Occipital lobe (tissue), 2 donors: Measurements from ENCODE around the gene GNGT2. TPM values are rescaled to one million over a fixed set of nuclear protein-coding genes. Genes with fewer than 3 reads are reported as not detected.
"Not testable (repeated sequence)": the region's sequence is repeated elsewhere in the genome, so short reads cannot be mapped to it uniquely, and the experiment has no call there.

ENCODE experiments used
- DNase-seq: peaks from one replicate; lab custom pipeline; 2025; lab: John Stamatoyannopoulos, UW
- total RNA-seq: library from RNA; depleted of rRNA; stranded (reverse); fragments of >200 nt; gene quantifications from one replicate; pipeline ENCODE4 v1.2.3, GENCODE V29; 2014

The GNGT2 gene
- total RNA-seq, 1 donor from 2014 or later = 0.31 TPM

GRCh38 chr17:49175978-49176377, 34.4 kb downstream of the GNGT2 start:
- DNase-seq = not testable (repeated sequence)

- DNase-seq = not testable (repeated sequence)
These were observed 39.7 kb downstream of the GNGT2 start for GRCh38 chr17:49170711-49171110.

GRCh38 chr17:49170216-49170615, 40.2 kb downstream of the GNGT2 start:
- DNase-seq = no peak

GRCh38 chr17:49168706-49169105, 41.7 kb downstream of the GNGT2 start:
- DNase-seq = no peak

- no peak for DNase-seq
These were observed 45.2 kb downstream of the GNGT2 start for GRCh38 chr17:49165143-49165542.

GRCh38 chr17:49162866-49163265, 47.5 kb downstream of the GNGT2 start:
- no peak for DNase-seq

- no peak for DNase-seq
These were observed 52.6 kb downstream of the GNGT2 start for GRCh38 chr17:49157784-49158183.

GRCh38 chr17:49156256-49156655, 54.1 kb downstream of the GNGT2 start:
- DNase-seq = no peak

Other genes starting within 250 kb of the GNGT2 start
- gene GIP, start 242.0 kb downstream of the GNGT2 start, total RNA-seq = not detected
- 1.9 TPM for gene IGF2BP1, start 213.2 kb downstream of the GNGT2 start, total RNA-seq
- gene B4GALNT2, start 77.8 kb downstream of the GNGT2 start, total RNA-seq = not detected
- 0.62 TPM for gene ABI3, start 133 bp upstream of the GNGT2 start, total RNA-seq
- gene PHOSPHO1, start 20.2 kb upstream of the GNGT2 start, total RNA-seq = 1.6 TPM
- gene ZNF652, start 151.7 kb upstream of the GNGT2 start, total RNA-seq = 35.4 TPM
- 42.0 TPM for gene PHB1, start 204.3 kb upstream of the GNGT2 start, total RNA-seq